Airway epithelial cell (primary cell): Measurements from ENCODE around the gene ANLN. TPM values are rescaled to one million over a fixed set of nuclear protein-coding genes. Genes with fewer than 3 reads are reported as not detected.

Experiments used
- total RNA-seq: library from RNA; depleted of rRNA; stranded (reverse); fragments of >200 nt; gene quantifications from 2 replicates; pipeline ENCODE4 v1.2.3, GENCODE V29; 2015

ANLN gene
- 90.5 and 116 TPM in 2 replicates for total RNA-seq

GRCh38 chr7:36389371-36390198 is at the start of gene ANLN:
Gene ANLN (plus strand): TSS chr7:36389862. CDS start chr7:36390027, 165 bp downstream.

Other genes starting within 250 kb of the ANLN start
- gene EEPD1, start 236.6 kb upstream of the ANLN start, total RNA-seq = 0.79 and 0.85 TPM in 2 replicates